Measurements from ENCODE around the gene BRD9.
"Not testable (repeated sequence)": the region's sequence is repeated elsewhere in the genome, so short reads cannot be mapped to it uniquely, and the experiment has no call there.

The BRD9 gene

GRCh38 chr5:892394-893136, at the start of gene BRD9, which contains the start of gene TRIP13:
BRD9 (minus strand) TSS chr5:892801; CDS start chr5:892657, 144 bp downstream.
TRIP13 (plus strand) TSS chr5:892884; CDS start chr5:892999, 115 bp downstream.
- peak; percentile 59 for DNase-seq (ENCODE audit: low read depth)

- DNase-seq (ENCODE audit: low read depth): not testable (repeated sequence)
Observed at GRCh38 chr5:940741-941140, 48.1 kb upstream of the BRD9 start.

GRCh38 chr5:939368-939767, 46.8 kb upstream of the BRD9 start:
- no peak for DNase-seq (ENCODE audit: low read depth)

DNA sequence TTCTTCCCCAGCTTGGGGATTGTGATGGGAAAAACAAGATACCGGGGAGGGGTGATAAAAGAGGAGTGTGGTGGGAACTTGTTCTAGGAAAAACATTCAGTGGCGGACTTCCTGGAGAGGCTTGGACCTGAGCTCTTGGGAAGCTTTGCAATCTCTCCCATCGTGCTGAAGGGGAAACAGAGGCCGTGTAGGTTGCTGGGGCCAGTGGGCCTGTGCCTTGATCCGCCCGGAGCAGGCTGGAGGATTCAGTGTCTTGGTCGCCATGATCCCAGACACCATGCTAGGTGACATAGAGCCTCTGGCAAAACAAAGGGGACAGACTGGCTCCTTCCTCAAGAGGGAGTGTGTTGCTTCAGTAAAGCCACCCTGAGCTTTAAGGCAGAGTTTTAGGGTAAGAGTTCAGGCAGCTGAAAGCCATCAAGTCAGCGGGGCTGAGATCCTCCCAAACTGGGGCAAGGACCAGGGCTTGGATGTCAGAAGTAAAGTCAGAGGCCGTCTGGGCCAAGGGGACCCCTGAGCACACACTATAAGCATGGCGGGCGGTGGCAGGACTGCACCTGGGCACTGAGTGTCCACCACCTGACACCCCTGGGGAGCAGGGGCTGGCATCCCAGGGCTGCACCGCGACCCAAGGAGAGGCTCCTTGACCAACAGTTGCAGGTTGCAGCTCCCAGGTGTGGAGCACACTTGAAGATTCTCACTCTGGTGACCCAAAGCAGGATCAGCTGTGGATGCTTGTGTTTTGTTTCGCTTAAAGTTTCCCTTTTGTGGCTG, 44.7 kb upstream of the BRD9 start:
- no peak for DNase-seq (ENCODE audit: low read depth)

DNA sequence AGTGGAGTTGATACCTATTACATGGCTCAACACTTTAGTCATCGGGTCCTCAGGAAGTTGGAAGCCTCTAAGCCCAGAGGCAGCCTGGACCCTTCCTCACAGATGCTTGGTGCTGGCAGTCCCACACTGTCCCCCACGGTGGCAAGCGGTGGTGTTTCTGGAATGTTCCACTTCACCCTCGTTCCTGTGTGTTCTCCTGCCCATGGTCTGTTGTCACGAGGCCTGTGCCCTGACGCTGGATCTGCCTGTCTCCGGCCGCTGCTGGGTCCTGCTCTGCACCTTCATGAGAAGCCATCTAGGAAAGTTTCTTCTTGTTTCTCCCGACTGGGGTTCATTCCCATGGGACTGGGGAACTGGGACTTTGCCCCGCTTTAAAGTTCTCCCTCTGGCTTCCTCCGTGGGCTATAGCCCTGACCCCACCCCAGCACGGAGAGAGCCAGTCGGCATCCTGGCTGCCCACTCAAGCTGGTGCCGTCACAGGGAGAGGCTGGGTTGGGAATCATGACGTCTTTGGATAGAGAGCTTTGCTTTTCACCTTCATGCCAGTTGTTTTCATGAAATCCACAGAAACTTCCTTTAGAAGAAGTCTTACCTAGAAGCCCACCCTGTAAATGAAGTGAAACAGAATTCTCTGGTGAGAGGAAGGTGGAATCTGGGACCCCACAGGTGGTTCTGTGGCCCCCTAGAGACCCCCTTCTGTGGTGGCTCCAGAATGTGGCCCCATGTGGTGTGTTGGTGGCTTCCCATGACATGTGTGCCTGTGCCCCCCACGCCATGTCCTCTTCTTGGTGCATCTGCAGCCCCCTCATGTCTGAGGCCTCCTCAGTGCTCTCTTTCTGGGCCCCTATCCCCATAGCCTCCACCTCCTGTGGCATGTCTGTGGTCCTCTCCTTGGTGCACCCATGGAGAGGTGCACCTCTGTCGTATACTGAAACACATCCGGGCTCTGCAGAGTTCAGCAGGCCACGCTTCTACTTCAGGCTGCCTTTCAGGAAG, 43.8 kb upstream of the BRD9 start:
- no peak for DNase-seq (ENCODE audit: low read depth)

- peak; percentile 81 for DNase-seq (ENCODE audit: low read depth)
Observed at GRCh38 chr5:935510-936084, 43.0 kb upstream of the BRD9 start.

- not testable (repeated sequence) for DNase-seq (ENCODE audit: low read depth)
Observed at GRCh38 chr5:934381-934967, 41.9 kb upstream of the BRD9 start.

GRCh38 chr5:933951-934350, 41.4 kb upstream of the BRD9 start:
- DNase-seq (ENCODE audit: low read depth): not testable (repeated sequence)

- no peak for DNase-seq (ENCODE audit: low read depth)
Observed at GRCh38 chr5:933251-933861, 40.8 kb upstream of the BRD9 start.

DNA sequence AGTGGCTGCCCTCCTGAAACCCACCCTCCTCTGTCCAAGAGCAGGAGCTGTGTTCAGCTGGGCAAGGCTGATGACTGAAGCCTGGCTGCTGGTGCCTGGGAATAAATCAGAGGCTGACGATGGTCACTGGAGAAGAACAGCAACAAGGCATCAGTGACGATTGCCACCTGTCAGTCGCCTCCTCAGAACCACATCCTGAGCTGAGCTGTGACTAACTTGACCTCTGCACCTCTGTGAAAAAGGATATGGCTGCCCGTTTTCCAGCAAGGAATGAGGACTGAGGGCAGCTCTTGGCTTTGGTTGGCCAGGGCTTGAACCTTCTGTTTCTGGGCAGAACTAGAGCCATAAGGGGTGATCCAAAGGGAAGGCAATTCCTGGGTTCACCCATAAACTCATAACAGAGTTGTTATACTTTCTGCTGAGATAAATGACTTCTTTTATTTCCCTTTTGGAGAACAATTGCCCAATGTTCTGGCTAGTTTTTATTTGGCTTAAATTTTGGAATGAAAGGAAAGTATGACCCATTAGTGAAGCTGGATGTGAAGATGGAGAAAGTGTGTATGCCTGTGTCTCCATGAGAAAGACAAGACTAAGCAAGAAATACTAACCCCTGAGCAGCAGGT, 40.1 kb upstream of the BRD9 start:
- no peak for DNase-seq (ENCODE audit: low read depth)

DNA sequence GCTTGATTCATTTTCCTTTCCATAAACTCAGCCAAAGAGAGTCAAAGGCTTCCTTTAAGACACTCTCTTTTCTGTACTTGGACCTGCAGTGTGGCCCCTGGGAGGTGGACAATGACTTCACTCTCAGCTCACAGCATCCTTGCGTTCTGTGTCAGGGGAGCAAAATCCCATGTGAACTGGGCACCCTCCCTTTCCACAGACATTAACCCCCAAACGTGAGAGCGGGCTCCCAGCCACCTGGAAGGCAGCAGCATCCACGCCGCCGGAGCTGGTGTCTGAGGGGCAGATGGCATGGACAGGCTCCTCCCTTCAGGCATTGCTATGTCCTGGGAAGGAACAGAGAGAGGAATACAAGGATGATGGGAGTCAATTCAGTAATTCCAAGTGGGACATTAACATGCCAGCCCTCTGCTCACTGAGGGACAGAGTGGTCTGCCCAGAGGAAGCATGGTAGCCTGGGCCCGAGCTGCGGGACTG, 39.6 kb upstream of the BRD9 start:
- no peak for DNase-seq (ENCODE audit: low read depth)

- DNase-seq (ENCODE audit: low read depth): no peak
Observed at GRCh38 chr5:931570-932145, 39.1 kb upstream of the BRD9 start.

- no peak for DNase-seq (ENCODE audit: low read depth)
Observed at GRCh38 chr5:930866-931265, 38.3 kb upstream of the BRD9 start.

GRCh38 chr5:929596-929995, 37.0 kb upstream of the BRD9 start:
- no peak for DNase-seq (ENCODE audit: low read depth)

GRCh38 chr5:929182-929581, 36.6 kb upstream of the BRD9 start:
- not testable (repeated sequence) for DNase-seq (ENCODE audit: low read depth)

GRCh38 chr5:927172-928015, 34.8 kb upstream of the BRD9 start:
- DNase-seq (ENCODE audit: low read depth): no peak

GRCh38 chr5:926417-927171, 34.0 kb upstream of the BRD9 start:
- no peak for DNase-seq (ENCODE audit: low read depth)

DNA sequence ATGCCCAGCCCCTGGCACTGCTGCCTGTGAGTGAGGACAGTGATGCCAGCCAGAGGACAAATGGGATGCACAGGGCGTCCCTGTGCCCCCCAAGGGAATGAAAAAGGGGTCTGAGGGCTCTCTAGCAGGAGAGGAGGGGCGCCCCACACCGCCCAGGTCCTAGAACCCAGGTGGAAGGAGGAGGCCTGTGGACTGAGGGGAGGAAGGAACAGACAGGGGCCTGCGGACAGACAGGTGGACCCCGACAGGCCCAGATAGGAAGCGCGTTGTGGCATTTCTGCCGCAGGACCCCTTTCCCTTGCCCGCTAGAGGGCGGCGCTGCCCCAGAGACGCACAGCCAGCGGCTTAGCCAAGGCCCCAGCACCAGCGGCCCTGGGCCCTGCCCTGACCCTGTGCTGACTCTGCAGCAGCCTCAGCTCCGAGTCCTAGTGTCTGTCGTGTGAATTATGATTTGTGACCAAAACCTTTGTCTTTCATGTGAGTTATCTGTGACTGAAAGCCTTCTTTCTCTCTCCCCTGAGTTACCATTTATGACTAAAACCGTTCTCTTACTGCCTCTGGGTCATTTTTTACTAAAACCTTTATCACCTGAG, 30.8 kb upstream of the BRD9 start:
- DNase-seq (ENCODE audit: low read depth): peak; percentile 64

Measured in CMK (cell line).